Neural crest cell (in vitro differentiated cells): ENCODE results near the gene CHID1. TPM values are rescaled to one million over a fixed set of nuclear protein-coding genes. Genes with fewer than 3 reads are reported as not detected.

Experiments used
- DNase-seq: peaks from one replicate; pipeline ENCODE4 v3.0.0; 2021; ENCODE audit warnings: low read depth, mixed read lengths, low spot score
- H3K27ac Mint-ChIP-seq: one replicate; pipeline ENCODE4 v1.8.0; 2021; ENCODE audit warnings: mild to moderate bottlenecking, mixed read lengths; ENCODE audit not compliant: unreplicated experiment
- H3K27me3 Mint-ChIP-seq: 2 replicates; pipeline ENCODE4 v1.8.0; 2021; ENCODE audit warnings: low read depth, mild to moderate bottlenecking, mixed read lengths
- H3K36me3 Mint-ChIP-seq: 2 replicates; pipeline ENCODE4 v1.8.0; 2021; ENCODE audit warnings: low read depth, mild to moderate bottlenecking, mixed read lengths
- H3K4me1 Mint-ChIP-seq: 2 replicates; pipeline ENCODE4 v1.8.0; 2021; ENCODE audit warnings: mixed read lengths
- H3K4me3 Mint-ChIP-seq: one replicate; pipeline ENCODE4 v1.8.0; 2021; ENCODE audit warnings: mild to moderate bottlenecking, mixed read lengths
- H3K9me3 Mint-ChIP-seq: 2 replicates; pipeline ENCODE4 v1.8.0; 2021; ENCODE audit warnings: mixed read lengths
- CTCF ChIP-seq: fragments of 200-600 bp; sonication (generic); conservative IDR thresholded peaks from 2 replicates; pipeline ENCODE4 v1.5.0; 2021; ENCODE audit warnings: antibody characterized with exemption, mild to moderate bottlenecking
- total RNA-seq: library from RNA; stranded (reverse); gene quantifications from 2 replicates; pipeline ENCODE4 v1.2.1, GENCODE V29; 2021

CHID1 gene
- total RNA-seq, 1 donor from 2014 or later: 82.4 TPM

GRCh38 chr11:932435-932834, 21.8 kb upstream of the CHID1 start:
- no peaks in the 10 kb centered on the region for H3K27me3 Mint-ChIP-seq
- H3K27ac Mint-ChIP-seq: peak overlapping the region; percentile 89
- no peak for TF ChIP-seq CTCF
- DNase-seq: no peak
- H3K4me3 Mint-ChIP-seq: peak overlapping the region; percentile 61
- no peaks in the 10 kb centered on the region for H3K36me3 Mint-ChIP-seq
- no peaks in the 10 kb centered on the region for H3K9me3 Mint-ChIP-seq
- H3K4me1 Mint-ChIP-seq: peaks cover 34% of the 10 kb centered on the region

- Mint-ChIP-seq H3K27me3 (no peaks in the 10 kb centered on the region), H3K27ac (no peak overlapping the region), H3K4me3 (no peak overlapping the region), H3K4me1 (peaks cover 43% of the 10 kb centered on the region), H3K9me3 (no peaks in the 10 kb centered on the region), H3K36me3 (no peaks in the 10 kb centered on the region)
- TF ChIP-seq CTCF: no peak
- no peak for DNase-seq
These were observed 20.8 kb upstream of the CHID1 start for GRCh38 chr11:931385-931784.

- Mint-ChIP-seq H3K9me3 (no peaks in the 10 kb centered on the region), H3K4me1 (peaks cover 43% of the 10 kb centered on the region), H3K27ac (no peak overlapping the region), H3K27me3 (no peaks in the 10 kb centered on the region), H3K4me3 (peak overlapping the region; percentile 84), H3K36me3 (no peaks in the 10 kb centered on the region)
- TF ChIP-seq CTCF: no peak
- DNase-seq: no peak
These were observed 18.8 kb upstream of the CHID1 start for GRCh38 chr11:929405-929804.

- no peak overlapping the region for H3K27ac Mint-ChIP-seq
- peaks cover 41% of the 10 kb centered on the region for H3K4me1 Mint-ChIP-seq
- H3K4me3 Mint-ChIP-seq: peak overlapping the region; percentile 84
- no peaks in the 10 kb centered on the region for H3K9me3 Mint-ChIP-seq
- DNase-seq: no peak
- no peaks in the 10 kb centered on the region for H3K27me3 Mint-ChIP-seq
- no peak for TF ChIP-seq CTCF
- no peaks in the 10 kb centered on the region for H3K36me3 Mint-ChIP-seq
These were observed 18.2 kb upstream of the CHID1 start for GRCh38 chr11:928786-929185.

GRCh38 chr11:927871-928270, 17.3 kb upstream of the CHID1 start:
- no peak for TF ChIP-seq CTCF
- Mint-ChIP-seq H3K27me3 (no peaks in the 10 kb centered on the region), H3K4me3 (peak overlapping the region; percentile 84), H3K9me3 (no peaks in the 10 kb centered on the region), H3K36me3 (no peaks in the 10 kb centered on the region), H3K27ac (no peak overlapping the region), H3K4me1 (peaks cover 36% of the 10 kb centered on the region)
- DNase-seq: no peak
